ENCODE measurements around the gene DDT.

DNA sequence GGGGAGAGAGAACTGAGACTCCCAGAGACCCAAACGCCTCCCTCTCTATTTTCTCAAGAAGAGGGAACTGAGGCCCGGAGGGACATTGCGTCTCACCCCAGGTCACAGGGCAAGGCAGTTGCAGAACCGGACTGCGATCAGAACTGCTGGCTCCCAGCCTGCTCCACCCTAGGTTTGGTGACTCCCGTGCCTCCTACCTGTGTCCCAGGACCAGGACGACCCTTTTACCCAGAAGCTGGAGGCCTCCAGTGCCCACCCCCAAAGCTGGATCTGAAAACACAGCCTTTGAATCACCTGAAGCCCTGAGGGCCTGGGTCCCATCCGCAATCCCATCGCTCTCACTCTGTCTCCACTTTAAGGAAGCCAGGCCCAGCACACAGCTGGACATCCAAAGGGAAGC lies 29.6 kb upstream of the DDT start:
- TF ChIP-seq, protein P1, sequence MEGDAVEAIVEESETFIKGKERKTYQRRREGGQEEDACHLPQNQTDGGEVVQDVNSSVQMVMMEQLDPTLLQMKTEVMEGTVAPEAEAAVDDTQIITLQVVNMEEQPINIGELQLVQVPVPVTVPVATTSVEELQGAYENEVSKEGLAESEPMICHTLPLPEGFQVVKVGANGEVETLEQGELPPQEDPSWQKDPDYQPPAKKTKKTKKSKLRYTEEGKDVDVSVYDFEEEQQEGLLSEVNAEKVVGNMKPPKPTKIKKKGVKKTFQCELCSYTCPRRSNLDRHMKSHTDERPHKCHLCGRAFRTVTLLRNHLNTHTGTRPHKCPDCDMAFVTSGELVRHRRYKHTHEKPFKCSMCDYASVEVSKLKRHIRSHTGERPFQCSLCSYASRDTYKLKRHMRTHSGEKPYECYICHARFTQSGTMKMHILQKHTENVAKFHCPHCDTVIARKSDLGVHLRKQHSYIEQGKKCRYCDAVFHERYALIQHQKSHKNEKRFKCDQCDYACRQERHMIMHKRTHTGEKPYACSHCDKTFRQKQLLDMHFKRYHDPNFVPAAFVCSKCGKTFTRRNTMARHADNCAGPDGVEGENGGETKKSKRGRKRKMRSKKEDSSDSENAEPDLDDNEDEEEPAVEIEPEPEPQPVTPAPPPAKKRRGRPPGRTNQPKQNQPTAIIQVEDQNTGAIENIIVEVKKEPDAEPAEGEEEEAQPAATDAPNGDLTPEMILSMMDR (IDR thresholded peaks at IDR 0.05) = no peak
- TF ChIP-seq POLR2AphosphoS5 (IDR thresholded peaks at IDR 0.05) (no peak), POLR2A (IDR thresholded peaks at IDR 0.05) (no peak)

All from prostate gland (tissue), 2 donors.